Kidney epithelial cell (primary cell): ENCODE data around the gene MMP23B. TPM values are rescaled to one million over a fixed set of nuclear protein-coding genes. Genes with fewer than 3 reads are reported as not detected.

Experiments
- DNase-seq: peaks from one replicate; pipeline ENCODE4 v3.0.0-alpha.2; 2010; ENCODE audit warnings: low read depth
- H3K27me3 ChIP-seq: 2 replicates; pipeline ENCODE4 v1.6.0; 2011; ENCODE audit warnings: low read length; ENCODE audit not compliant: control insufficient read depth, insufficient read depth
- H3K36me3 ChIP-seq: 2 replicates; pipeline ENCODE4 v1.5.1; 2011; ENCODE audit warnings: low read length; ENCODE audit not compliant: control insufficient read depth, insufficient read depth
- H3K4me3 ChIP-seq: 2 replicates; pipeline ENCODE4 v1.5.1; 2011; ENCODE audit warnings: low read depth, mild to moderate bottlenecking, control low read depth, low read length
- total RNA-seq: library from RNA; depleted of rRNA; stranded (reverse); fragments of >200 nt; gene quantifications from 2 replicates; pipeline ENCODE4 v1.2.3, GENCODE V29; 2015
- TF ChIP-seq, protein P1 (sequence below): IDR thresholded peaks from 2 replicates; pipeline ENCODE4 v1.5.1; 2011; ENCODE audit warnings: mild to moderate bottlenecking, moderate library complexity, low read length, control low read depth, inconsistent platforms; ENCODE audit not compliant: insufficient read depth, poor library complexity, severe bottlenecking

The MMP23B gene
- total RNA-seq, 1 donor from 2014 or later, result 6.5 TPM

DNA sequence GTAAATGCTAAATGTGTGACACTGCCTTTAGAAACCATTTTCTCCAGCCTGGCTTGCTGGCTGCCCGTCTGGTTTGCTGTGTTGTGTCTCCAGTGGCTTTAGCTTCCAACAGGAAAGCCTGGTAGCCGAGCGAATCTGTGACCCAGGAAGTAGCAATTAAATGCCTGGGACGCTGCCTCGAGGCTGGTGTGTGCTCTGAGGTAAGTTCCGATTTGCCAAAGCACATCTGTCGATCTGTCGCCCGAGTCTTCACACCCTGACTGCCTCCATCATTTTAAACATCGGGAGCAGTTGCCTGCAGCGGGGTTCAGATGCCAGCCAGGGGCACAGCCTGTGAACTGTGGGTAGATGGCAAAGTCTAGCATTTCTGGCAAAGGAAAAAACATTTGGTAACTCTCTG lies 14.5 kb upstream of the MMP23B start:
- H3K36me3 ChIP-seq, result no peaks in the 10 kb centered on the region
- no peak for DNase-seq
- TF ChIP-seq, protein P1, sequence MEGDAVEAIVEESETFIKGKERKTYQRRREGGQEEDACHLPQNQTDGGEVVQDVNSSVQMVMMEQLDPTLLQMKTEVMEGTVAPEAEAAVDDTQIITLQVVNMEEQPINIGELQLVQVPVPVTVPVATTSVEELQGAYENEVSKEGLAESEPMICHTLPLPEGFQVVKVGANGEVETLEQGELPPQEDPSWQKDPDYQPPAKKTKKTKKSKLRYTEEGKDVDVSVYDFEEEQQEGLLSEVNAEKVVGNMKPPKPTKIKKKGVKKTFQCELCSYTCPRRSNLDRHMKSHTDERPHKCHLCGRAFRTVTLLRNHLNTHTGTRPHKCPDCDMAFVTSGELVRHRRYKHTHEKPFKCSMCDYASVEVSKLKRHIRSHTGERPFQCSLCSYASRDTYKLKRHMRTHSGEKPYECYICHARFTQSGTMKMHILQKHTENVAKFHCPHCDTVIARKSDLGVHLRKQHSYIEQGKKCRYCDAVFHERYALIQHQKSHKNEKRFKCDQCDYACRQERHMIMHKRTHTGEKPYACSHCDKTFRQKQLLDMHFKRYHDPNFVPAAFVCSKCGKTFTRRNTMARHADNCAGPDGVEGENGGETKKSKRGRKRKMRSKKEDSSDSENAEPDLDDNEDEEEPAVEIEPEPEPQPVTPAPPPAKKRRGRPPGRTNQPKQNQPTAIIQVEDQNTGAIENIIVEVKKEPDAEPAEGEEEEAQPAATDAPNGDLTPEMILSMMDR, result no peak
- H3K4me3 ChIP-seq, result no peak overlapping the region
- H3K27me3 ChIP-seq, result no peaks in the 10 kb centered on the region

DNA sequence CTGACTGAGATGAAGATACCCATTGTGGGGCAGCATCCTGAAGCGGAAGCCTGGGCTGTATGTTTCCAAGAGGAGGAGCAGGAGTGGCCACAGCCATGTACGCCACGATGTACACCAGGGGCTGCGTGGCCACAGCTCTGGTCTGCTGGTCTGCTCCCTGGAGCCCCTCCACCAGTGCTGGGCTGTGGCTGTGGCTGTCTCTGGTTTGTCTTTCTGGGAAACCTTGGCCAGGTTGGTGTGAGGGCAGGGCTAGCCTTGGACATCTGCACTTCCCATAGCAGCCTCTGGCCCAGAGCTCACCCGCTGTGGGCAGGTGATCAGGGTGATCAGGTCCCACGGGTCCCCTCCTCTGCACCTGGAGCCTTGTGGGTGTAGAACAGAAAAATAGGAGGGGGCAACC lies 14.0 kb upstream of the MMP23B start:
- Histone ChIP-seq H3K27me3 (no peaks in the 10 kb centered on the region), H3K4me3 (no peak overlapping the region), H3K36me3 (no peaks in the 10 kb centered on the region)
- no peak for DNase-seq
- TF ChIP-seq, protein P1, result no peak

DNA sequence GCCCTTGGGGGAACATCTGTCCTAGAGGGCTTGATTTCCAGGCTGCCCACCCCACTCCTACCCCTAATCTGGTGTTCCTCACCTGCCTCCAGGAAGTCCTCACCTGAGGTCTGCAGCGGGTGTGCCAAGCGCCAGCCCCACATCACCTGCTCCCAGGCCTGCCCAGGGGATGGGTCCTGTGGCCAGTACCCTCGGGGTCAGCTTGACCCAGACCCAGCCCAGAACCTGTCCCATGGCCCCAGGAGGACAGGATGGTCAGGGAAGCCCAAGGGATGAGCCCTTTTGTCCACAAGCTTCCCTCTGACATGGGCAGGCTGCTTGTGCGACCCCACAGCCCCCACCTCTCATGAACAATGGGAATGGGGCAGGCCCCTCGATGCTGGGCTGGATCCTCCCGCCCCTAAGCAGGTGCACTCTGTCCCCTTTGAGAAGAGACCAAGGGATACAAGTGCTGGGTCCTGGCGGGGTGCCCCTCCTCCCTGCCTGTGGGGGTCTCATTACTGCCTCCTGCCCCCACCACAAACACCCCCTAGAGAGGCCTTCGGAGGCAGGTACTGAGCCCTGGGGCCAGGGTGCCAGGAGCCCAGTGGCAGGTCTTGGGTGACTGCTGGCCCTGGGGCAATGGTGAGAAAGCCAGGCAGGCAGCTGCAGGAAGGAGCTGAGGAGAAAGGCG lies 13.4 kb upstream of the MMP23B start:
- DNase-seq, result no peak
- Histone ChIP-seq H3K27me3 (no peaks in the 10 kb centered on the region), H3K4me3 (no peak overlapping the region)

DNA sequence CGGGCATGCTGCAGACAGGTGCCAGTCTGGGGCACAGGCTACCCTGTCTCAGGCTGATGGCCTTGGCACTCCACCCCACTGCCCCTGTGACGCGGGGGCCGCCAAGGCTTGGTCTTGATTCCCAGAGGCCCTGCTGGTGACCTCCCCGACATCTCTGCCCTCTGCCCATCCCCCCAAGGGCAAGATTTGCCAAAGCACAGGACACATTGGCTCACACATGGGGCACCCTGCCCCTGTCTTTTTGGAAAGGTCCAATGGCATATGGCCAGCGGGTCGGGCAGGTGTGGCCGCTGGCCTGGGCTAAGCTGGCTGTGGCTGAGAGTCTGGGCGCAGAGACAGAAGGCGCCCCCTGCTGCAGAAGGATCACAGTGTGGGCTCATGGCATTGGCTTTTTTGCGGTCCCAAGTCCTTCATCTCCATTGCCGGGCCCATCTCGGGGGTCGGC lies 12.0 kb upstream of the MMP23B start:
- TF ChIP-seq, protein P1, result no peak
- Histone ChIP-seq H3K36me3 (no peaks in the 10 kb centered on the region), H3K27me3 (no peaks in the 10 kb centered on the region), H3K4me3 (no peak overlapping the region)
- DNase-seq, result no peak

More for the DNA sequence above, 13.4 kb upstream of the MMP23B start:
- no peaks in the 10 kb centered on the region for H3K36me3 ChIP-seq
- TF ChIP-seq, protein P1, result no peak

DNA sequence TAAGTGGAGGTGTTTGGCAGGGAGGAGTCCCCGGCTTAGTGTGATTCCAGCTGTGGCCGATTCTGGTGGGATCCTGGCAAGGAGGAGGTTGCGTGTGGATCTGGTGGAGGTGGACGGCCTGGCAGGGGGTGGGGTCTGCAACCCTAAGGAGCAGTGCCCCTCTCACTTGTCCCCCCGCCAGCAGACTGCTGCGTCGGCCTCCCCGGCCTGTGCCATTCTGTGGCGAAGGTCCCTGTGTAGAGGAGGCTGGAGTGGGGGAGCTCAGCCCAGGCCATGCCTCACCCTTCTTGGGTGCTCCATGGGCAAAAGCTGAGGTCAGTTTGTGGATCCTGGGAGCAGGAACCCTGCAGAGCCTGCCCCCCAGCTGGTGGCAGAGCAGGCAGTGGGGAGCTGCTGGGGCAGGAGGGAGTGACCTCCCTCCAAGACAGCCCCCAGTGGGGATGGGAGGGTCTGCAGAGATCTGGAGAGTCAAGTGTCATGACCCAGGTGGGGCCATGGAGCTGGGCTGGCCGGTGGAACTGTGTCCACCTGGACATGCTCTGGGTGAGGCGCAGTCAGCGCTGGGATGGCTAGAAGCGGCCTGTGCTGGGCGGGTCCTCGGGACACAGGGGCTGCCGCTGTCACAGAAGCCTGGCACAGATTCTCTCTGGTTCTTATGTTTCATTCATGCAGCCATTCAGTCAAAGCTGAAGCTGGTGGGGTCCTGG lies 11.4 kb upstream of the MMP23B start:
- DNase-seq, result no peak
- TF ChIP-seq, protein P1, result no peak
- Histone ChIP-seq H3K36me3 (no peaks in the 10 kb centered on the region), H3K27me3 (no peaks in the 10 kb centered on the region), H3K4me3 (no peak overlapping the region)
